Glomerular endothelial cell (primary cell): Measurements from ENCODE around the gene KCTD11. TPM values are rescaled to one million over a fixed set of nuclear protein-coding genes. Genes with fewer than 3 reads are reported as not detected.
"Not testable (repeated sequence)": the region's sequence is repeated elsewhere in the genome, so short reads cannot be mapped to it uniquely, and the experiment has no call there.

Experiments
- DNase-seq: peaks from one replicate; pipeline ENCODE4 v3.0.0-alpha.2; 2011; ENCODE audit warnings: low read depth, low spot score; ENCODE audit errors: extremely low read depth
- total RNA-seq: library from RNA; depleted of rRNA; stranded (reverse); fragments of >200 nt; gene quantifications from 2 replicates; pipeline ENCODE4 v1.2.3, GENCODE V29; 2015

The KCTD11 gene
- total RNA-seq, 1 donor from 2014 or later = 8.5 TPM

DNA sequence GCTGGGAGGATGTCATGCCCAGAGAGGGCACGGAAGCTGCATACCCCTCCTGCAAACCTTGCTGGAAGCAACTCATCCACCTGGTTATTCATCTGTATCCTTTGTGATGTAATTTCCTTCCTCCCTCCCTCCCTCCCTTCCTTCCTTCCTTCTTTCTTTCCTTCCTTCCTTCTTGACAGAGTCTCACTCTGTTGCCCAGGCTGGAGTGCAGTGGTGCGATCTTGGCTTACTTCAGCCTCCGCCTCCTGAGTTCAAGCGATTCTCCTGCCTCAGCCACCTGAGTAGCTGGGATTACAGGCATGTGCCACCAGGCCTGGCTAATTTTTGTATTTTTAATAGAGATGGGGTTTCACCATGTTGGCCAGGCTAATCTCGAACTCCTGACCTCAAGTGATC lies 16.6 kb downstream of the KCTD11 start:
- not testable (repeated sequence) for DNase-seq

DNA sequence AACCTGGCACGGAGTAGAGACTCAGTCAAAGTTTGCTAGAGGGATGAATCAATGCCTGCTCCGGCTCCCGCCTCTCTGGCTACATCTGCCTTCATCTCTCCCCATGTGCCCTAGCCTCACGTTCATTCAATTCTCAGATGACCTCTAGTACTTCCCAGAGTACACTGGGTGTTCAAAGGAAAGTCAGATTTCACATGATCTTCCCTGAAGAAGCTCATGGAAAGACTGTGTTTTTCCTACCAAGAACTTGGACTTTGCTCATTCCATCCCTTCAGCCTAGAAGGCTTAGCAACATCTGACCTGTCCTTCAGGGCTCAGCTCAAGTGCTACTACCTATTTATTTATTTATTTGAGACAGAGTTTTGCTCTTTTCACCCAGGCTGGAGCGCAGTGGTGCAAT lies 17.9 kb downstream of the KCTD11 start:
- no peak for DNase-seq

DNA sequence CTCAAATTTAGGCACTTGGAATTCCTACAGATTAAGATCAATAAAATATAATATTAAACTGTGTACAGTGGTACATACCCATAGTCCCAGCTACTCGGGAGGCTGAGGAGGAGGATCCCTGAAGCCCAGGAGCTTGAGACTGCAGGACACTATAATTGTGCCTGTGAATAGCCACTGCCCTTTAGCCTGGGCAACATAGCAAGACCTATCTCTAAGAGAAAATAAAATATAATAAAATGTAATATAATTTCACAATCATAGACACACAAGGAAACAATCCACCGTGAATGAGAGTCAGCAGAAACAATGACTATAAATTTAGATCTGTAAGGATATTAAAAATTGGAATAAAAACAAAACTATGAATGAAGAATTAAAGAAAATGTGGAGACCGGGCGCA lies 18.9 kb downstream of the KCTD11 start:
- no peak for DNase-seq

DNA sequence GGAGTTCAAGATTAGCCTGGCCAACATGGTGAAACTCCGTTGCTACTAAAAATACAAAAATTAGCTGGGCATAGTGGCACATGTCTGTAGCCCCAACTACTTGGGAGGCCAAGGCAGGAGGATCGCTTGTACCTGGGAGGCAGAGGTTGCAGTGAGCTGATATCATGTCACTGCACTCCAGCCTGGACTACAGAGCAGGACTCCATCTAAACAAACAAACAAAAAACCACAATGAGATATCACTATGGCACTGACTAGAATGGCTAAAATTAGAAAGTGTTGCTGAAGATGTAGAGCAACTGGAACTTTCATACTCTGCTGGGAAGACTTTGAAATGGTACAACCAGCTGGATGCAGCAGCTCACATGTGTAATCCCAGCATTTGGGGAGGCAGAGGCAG lies 22.4 kb downstream of the KCTD11 start:
- no peak for DNase-seq

DNA sequence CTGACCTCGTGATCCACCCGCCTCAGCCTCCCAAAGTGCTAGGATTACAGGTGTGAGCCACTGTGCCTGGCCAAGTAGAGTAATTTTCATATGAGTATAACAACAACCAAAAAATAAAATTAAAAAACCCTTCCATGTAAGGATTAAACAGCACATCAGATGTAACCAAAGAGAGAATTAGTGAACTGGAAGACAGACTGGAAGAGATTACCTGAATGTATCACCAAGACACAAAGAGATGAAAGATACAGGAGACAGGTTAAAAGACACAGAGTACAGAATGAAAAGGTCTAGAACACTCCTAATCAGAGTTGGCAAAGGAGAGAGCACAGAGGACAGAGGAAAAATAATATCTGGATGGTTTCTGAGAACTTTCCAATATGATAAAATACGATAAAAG lies 27.2 kb downstream of the KCTD11 start:
- DNase-seq = no peak

DNA sequence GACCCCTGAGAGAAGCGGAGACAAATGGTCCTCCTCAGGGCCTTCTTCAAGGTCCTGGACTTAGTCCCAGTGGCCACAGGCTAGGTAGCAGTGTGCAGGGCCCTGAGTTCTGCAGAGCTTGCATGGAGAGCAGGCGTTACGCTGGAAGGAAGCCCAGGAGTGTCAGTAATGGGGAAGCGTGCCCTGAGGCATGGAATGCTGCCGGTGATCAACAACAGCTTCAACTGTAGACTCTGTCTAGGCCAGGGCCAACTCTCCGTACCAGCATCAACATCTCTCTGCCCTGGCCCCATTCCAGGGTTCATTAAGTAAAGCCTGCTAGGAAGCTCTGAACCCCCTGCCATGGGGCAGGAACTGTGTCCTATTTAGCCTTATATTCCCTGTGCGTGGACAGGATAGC lies 28.4 kb downstream of the KCTD11 start:
- no peak for DNase-seq

- DNase-seq = no peak
Measured at GRCh38 chr17:7380855-7381683, 29.1 kb downstream of the KCTD11 start, which contains the start of gene TNK1. TNK1 (plus strand) TSS chr17:7381089; CDS start chr17:7382927, 1,838 bp downstream.

DNA sequence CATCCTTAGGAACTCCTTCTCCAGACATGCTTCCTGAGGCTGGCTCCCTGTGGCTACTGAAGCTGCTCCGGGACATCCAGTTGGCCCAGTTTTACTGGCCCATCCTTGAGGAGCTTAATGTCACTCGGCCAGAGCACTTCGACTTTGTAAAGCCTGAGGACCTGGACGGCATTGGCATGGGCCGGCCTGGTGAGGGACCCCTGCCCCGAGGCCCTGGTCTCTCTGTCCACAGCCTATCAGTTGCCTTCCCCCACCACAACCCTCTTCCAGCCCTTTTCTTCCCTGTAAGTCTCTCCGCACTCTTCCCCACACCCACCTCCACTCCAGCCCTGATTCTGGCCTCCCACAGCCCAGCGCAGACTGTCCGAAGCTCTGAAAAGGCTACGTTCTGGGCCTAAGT lies 30.9 kb downstream of the KCTD11 start:
- DNase-seq = no peak

- DNase-seq = no peak
Measured at GRCh38 chr17:7383371-7383741, 31.4 kb downstream of the KCTD11 start.

- DNase-seq = no peak
Measured at GRCh38 chr17:7383742-7384488, 32.0 kb downstream of the KCTD11 start.

GRCh38 chr17:7384489-7385081 lies 32.6 kb downstream of the KCTD11 start:
- no peak for DNase-seq

GRCh38 chr17:7388856-7389255 lies 36.9 kb downstream of the KCTD11 start:
- no peak for DNase-seq

- DNase-seq = no peak
Measured at GRCh38 chr17:7389924-7390910, 38.3 kb downstream of the KCTD11 start.

GRCh38 chr17:7391307-7391706 lies 39.3 kb downstream of the KCTD11 start:
- no peak for DNase-seq

DNA sequence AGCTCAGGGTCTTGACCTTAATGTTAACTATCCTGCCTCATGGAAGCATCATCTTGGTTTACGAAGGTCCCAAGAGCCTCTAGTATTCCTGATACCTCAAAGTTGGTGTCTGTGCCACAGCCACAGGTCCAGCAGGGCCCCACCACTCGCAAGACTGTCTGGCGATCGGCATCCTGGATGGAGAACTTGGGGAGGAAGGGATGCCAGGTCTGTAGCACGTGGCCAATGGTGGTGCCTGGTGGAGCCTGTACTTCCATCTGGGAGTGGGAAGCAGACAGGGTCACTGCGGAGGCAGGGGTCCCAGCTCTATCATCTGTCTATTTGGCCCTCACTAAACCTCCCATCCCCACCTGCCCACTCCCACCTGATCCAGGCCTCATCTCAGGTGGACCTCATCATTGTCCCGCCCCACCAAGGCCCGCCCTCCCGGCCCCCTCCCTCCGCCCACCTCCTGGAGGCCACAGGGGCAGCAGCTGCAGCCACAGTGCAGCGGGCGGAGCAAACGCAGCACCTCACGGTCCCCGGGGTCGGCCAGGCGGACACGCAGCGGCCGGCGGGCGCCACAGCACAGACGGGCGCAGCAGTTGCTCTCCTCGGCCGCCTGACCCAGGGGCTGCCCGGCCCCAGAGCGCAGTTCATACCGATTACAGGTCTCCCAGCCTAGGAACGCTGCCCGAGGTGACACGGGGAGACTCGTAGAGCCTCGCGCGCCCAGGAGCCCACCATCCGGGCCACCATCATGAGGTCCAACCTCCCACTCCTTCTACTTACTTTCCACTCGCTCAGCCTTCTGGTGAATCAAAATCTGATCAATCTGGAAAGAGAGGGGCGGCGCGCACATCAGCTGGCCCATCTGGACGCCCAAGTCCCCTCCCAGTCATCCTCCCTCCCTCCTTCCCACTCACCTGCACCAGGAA lies 41.0 kb downstream of the KCTD11 start:
- no peak for DNase-seq

- no peak for DNase-seq
Measured at GRCh38 chr17:7393613-7394451, 41.9 kb downstream of the KCTD11 start.

DNA sequence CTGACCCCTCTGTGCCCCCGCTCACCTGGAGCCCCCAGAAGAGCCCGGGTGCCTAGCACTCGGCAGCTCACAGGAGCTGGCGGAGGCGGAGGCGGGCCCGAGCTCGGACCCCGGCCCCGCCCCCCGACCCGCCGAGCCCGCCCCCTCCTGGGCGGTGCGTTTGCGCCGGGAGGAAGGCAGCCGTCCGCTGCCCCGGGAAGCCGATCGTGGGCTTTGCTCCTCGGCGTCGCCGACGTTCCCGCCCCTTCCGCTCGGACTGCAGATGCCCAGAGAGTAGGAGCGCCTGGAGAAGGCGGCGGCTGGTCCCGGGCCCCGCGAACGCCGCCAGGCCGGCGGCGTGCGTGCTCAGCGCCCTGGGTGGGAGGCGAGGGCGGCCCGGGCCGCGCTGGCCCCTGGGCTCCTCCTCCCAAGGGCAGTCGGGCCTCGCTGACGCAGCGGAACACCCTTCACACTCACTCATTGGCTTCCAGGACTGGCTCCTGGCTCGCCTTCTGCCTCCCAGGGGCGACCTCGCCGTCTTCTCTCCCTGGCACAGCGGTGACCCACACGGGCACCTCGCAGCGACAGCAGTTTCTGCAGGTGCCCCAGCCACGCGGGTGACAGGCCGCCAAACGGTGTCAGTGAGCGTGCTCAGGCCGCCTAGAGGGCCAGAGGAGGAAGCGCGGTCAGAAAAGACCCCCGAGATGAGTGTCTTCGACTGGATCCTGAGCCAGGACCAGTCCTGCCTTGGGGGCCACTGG lies 42.7 kb downstream of the KCTD11 start, which contains the start of gene PLSCR3:
TSS of gene PLSCR3 (minus strand) at position 74 of the 740 bp plus-strand sequence. CDS start 415 bp downstream, outside the sequence.
- DNase-seq = no peak

GRCh38 chr17:7396147-7396546 lies 44.2 kb downstream of the KCTD11 start:
- no peak for DNase-seq
